ENCODE data around the gene PLXNA1. TPM values are rescaled to one million over a fixed set of nuclear protein-coding genes. Genes with fewer than 3 reads are reported as not detected.

PLXNA1 gene
- total and polyA plus RNA-seq, 2 experiments from 2014 or later: 19.7 to 35.1 TPM

GRCh38 chr3:127018306-127018828 is 35.5 kb downstream of the PLXNA1 start:
- WGBS (ENCODE audit: low lambda C conversion rate, missing lambda C conversion rate): 95% methylated on average over 17 of the region's 20 CpGs
- Histone ChIP-seq H3K4me1 (ENCODE audit: insufficient read depth) (no peaks in the 10 kb centered on the region), H3K4me3 (no peak overlapping the region), H3K27ac (no peak overlapping the region), H3K27me3 (no peaks in the 10 kb centered on the region), H3K36me3 (replicated peaks; ENCODE audit: insufficient read depth, low read depth) (no peaks in the 10 kb centered on the region), H2AFZ (no peak overlapping the region), H3K9me3 (ENCODE audit: low read depth) (no peaks in the 10 kb centered on the region), H4K20me1 (ENCODE audit: insufficient read depth, poor library complexity, severe bottlenecking) (no peaks in the 10 kb centered on the region), H3K9me2 (replicated peaks; ENCODE audit: insufficient read depth) (no peaks in the 10 kb centered on the region), H3K4me2 (no peak overlapping the region), H3K79me2 (no peaks in the 10 kb centered on the region)
- DNase-seq (ENCODE audit: low spot score): no peak
- TF ChIP-seq EZH2 (IDR thresholded peaks at IDR 0.05; ENCODE audit: borderline replicate concordance) (no peak), CTCF (IDR thresholded peaks at IDR 0.05; ENCODE audit: poor library complexity) (no peak), EZH2phosphoT487 (IDR thresholded peaks at IDR 0.05; ENCODE audit: low read depth, severe bottlenecking, unreplicated experiment) (no peak)

GRCh38 chr3:127019449-127019848 is 36.5 kb downstream of the PLXNA1 start:
- TF ChIP-seq CTCF (IDR thresholded peaks at IDR 0.05; ENCODE audit: poor library complexity): no peak
- TF ChIP-seq EZH2phosphoT487 (IDR thresholded peaks at IDR 0.05; ENCODE audit: low read depth, severe bottlenecking, unreplicated experiment): no peak
- TF ChIP-seq EZH2 (IDR thresholded peaks at IDR 0.05; ENCODE audit: borderline replicate concordance): no peak
- H3K36me3 ChIP-seq (replicated peaks; ENCODE audit: insufficient read depth, low read depth): no peaks in the 10 kb centered on the region
- no peaks in the 10 kb centered on the region for H3K9me2 ChIP-seq (replicated peaks; ENCODE audit: insufficient read depth)
- H3K4me3 ChIP-seq: no peak overlapping the region
- H3K4me1 ChIP-seq (ENCODE audit: insufficient read depth): no peaks in the 10 kb centered on the region
- DNase-seq (ENCODE audit: low spot score): no peak
- 89% methylated on average over 8 of the region's 8 CpGs for WGBS (ENCODE audit: low lambda C conversion rate, missing lambda C conversion rate)
- no peaks in the 10 kb centered on the region for H3K79me2 ChIP-seq
- H2AFZ ChIP-seq: no peak overlapping the region
- no peaks in the 10 kb centered on the region for H3K27me3 ChIP-seq
- no peaks in the 10 kb centered on the region for H3K9me3 ChIP-seq (ENCODE audit: low read depth)
- no peaks in the 10 kb centered on the region for H4K20me1 ChIP-seq (ENCODE audit: insufficient read depth, poor library complexity, severe bottlenecking)
- H3K27ac ChIP-seq: no peak overlapping the region
- no peak overlapping the region for H3K4me2 ChIP-seq

GRCh38 chr3:127020543-127020942 is 37.6 kb downstream of the PLXNA1 start:
- Histone ChIP-seq H4K20me1 (ENCODE audit: insufficient read depth, poor library complexity, severe bottlenecking) (no peaks in the 10 kb centered on the region), H3K4me2 (no peak overlapping the region), H3K4me3 (no peak overlapping the region), H3K9me3 (ENCODE audit: low read depth) (no peaks in the 10 kb centered on the region), H3K4me1 (ENCODE audit: insufficient read depth) (no peaks in the 10 kb centered on the region), H3K27me3 (no peaks in the 10 kb centered on the region), H3K36me3 (replicated peaks; ENCODE audit: insufficient read depth, low read depth) (no peaks in the 10 kb centered on the region), H3K79me2 (no peaks in the 10 kb centered on the region), H2AFZ (no peak overlapping the region), H3K27ac (no peak overlapping the region), H3K9me2 (replicated peaks; ENCODE audit: insufficient read depth) (no peaks in the 10 kb centered on the region)
- TF ChIP-seq EZH2phosphoT487 (IDR thresholded peaks at IDR 0.05; ENCODE audit: low read depth, severe bottlenecking, unreplicated experiment) (no peak), CTCF (IDR thresholded peaks at IDR 0.05; ENCODE audit: poor library complexity) (no peak), EZH2 (IDR thresholded peaks at IDR 0.05; ENCODE audit: borderline replicate concordance) (no peak)
- no peak for DNase-seq (ENCODE audit: low spot score)
- WGBS (ENCODE audit: low lambda C conversion rate, missing lambda C conversion rate): 95% methylated on average over 12 of the region's 13 CpGs

GRCh38 chr3:127022849-127023248 is 39.9 kb downstream of the PLXNA1 start:
- TF ChIP-seq CTCF (IDR thresholded peaks at IDR 0.05; ENCODE audit: poor library complexity) (no peak), EZH2phosphoT487 (IDR thresholded peaks at IDR 0.05; ENCODE audit: low read depth, severe bottlenecking, unreplicated experiment) (no peak), EZH2 (IDR thresholded peaks at IDR 0.05; ENCODE audit: borderline replicate concordance) (no peak)
- no peak overlapping the region for H3K4me3 ChIP-seq
- H3K36me3 ChIP-seq (replicated peaks; ENCODE audit: insufficient read depth, low read depth): no peaks in the 10 kb centered on the region
- no peaks in the 10 kb centered on the region for H3K9me3 ChIP-seq (ENCODE audit: low read depth)
- no peaks in the 10 kb centered on the region for H4K20me1 ChIP-seq (ENCODE audit: insufficient read depth, poor library complexity, severe bottlenecking)
- 92% methylated on average over 6 of the region's 7 CpGs for WGBS (ENCODE audit: low lambda C conversion rate, missing lambda C conversion rate)
- H3K79me2 ChIP-seq: no peaks in the 10 kb centered on the region
- no peaks in the 10 kb centered on the region for H3K9me2 ChIP-seq (replicated peaks; ENCODE audit: insufficient read depth)
- H3K4me2 ChIP-seq: no peak overlapping the region
- H2AFZ ChIP-seq: no peak overlapping the region
- no peak overlapping the region for H3K27ac ChIP-seq
- H3K4me1 ChIP-seq (ENCODE audit: insufficient read depth): no peaks in the 10 kb centered on the region
- no peaks in the 10 kb centered on the region for H3K27me3 ChIP-seq
- DNase-seq (ENCODE audit: low spot score): no peak
